ENCODE measurements around the gene SPATA13. TPM values are rescaled to one million over a fixed set of nuclear protein-coding genes. Genes with fewer than 3 reads are reported as not detected.

The SPATA13 gene
- total RNA-seq, 1 donor from 2014 or later = 11.8 TPM

DNA sequence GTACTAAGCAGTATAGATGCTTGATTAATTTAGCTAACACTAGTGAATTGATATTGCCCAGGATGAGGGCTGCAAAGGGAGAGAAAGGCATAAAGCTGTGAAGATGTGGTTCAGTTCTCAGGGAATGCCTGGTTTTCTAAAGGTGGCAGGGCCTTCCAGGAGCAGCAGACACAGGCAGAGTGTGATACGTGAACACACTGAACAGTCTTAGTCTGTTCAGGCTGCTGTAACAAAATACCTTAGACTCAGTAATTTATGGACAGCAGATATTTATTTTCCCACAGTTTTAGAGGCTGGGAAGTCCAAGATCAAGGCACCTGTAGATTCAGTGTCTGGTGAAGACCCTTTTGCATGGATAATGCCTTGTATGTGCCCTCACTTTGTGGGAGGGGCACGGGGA is 8.7 kb upstream of the SPATA13 start:
- no peak for ATAC-seq (ENCODE audit: low read depth)

DNA sequence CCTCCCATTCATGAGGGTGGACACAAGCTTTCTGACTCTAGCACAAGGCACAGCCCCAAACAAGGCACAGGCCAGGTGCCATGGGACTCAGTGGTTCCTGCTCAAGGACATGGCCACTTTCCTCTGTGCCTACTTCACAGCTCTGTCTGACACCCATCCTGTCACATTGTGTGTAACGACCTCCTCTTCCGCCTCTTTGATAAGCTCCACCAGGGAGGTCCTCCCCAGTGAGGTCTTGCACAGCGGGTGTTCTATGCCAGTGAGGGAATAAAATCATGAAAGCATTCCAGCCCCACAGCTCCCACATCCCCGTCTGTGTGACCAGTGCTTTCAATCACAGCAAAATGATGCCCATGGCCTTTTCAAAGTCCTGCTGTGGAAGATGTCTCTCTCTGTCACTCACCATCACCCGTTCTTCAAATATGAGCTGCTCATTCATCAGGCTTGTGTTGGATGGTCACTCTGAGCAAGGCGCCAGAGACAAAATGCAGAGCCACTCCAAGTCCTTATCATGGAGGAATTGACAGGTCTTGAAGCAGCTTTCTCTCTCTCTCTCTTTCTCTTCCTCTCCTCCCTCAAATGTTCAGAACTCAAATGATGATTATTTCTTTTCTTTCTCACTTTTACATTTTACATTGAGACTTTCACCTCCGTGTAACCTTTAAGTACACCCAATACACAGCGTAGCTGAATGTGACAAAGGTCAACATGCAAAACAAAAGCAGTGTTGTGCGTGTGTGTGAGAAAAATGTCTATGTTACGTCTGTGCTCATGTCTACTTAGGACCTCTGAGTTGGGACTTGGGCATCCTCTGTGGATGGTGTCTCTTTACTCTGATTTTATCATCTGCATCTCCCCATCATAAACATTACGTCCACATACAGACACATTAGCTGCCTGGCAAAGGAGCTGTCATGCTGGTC is 8.0 kb upstream of the SPATA13 start:
- no peak for DNase-seq
- Mint-ChIP-seq H3K27me3 (peaks cover 11% of the 10 kb centered on the region), H3K27ac (no peak overlapping the region), H3K4me3 (no peak overlapping the region), H3K36me3 (ENCODE audit: low read depth) (no peaks in the 10 kb centered on the region), H3K4me1 (no peaks in the 10 kb centered on the region), H3K9me3 (no peaks in the 10 kb centered on the region)
- TF ChIP-seq CTCF (IDR thresholded peaks at IDR 0.05) = no peak
- POLR2A ChIA-PET = no interaction called here
- intact Hi-C loops (cut with micrococcal nuclease) = no loop called here
- no peak for ATAC-seq (ENCODE audit: low read depth)
- CTCF ChIA-PET = no interaction called here

More for the DNA sequence above, 8.7 kb upstream of the SPATA13 start:
- Mint-ChIP-seq H3K27ac (no peak overlapping the region), H3K4me3 (no peak overlapping the region), H3K9me3 (no peaks in the 10 kb centered on the region), H3K36me3 (ENCODE audit: low read depth) (no peaks in the 10 kb centered on the region), H3K4me1 (no peaks in the 10 kb centered on the region), H3K27me3 (peaks cover 12% of the 10 kb centered on the region)
- intact Hi-C loops (cut with micrococcal nuclease) = no loop called here
- ChIA-PET POLR2A (no interaction called here), CTCF (no interaction called here)
- TF ChIP-seq CTCF (IDR thresholded peaks at IDR 0.05) = no peak
- no peak for DNase-seq

- Mint-ChIP-seq H3K27me3 (peaks cover 9% of the 10 kb centered on the region), H3K4me1 (no peaks in the 10 kb centered on the region), H3K4me3 (no peak overlapping the region), H3K36me3 (ENCODE audit: low read depth) (no peaks in the 10 kb centered on the region), H3K9me3 (no peaks in the 10 kb centered on the region), H3K27ac (no peak overlapping the region)
- ChIA-PET POLR2A (no interaction called here), CTCF (no interaction called here)
- intact Hi-C loops (cut with micrococcal nuclease) = no loop called here
- no peak for ATAC-seq (ENCODE audit: low read depth)
- TF ChIP-seq CTCF (IDR thresholded peaks at IDR 0.05) = no peak
- DNase-seq = no peak
Measured at GRCh38 chr13:24153347-24153746, 7.2 kb upstream of the SPATA13 start.

GRCh38 chr13:24153979-24154701 is 6.4 kb upstream of the SPATA13 start:
- no peak for ATAC-seq (ENCODE audit: low read depth)
- ChIA-PET CTCF (no interaction called here), POLR2A (no interaction called here)
- no peak for TF ChIP-seq CTCF (IDR thresholded peaks at IDR 0.05)
- Mint-ChIP-seq H3K4me1 (no peaks in the 10 kb centered on the region), H3K36me3 (ENCODE audit: low read depth) (no peaks in the 10 kb centered on the region), H3K27me3 (peaks cover 8% of the 10 kb centered on the region), H3K27ac (no peak overlapping the region), H3K4me3 (no peak overlapping the region), H3K9me3 (no peaks in the 10 kb centered on the region)
- no peak for DNase-seq
- intact Hi-C loops (cut with micrococcal nuclease) = no loop called here

GRCh38 chr13:24159357-24159756 is 1.2 kb upstream of the SPATA13 start:
- intact Hi-C loops (cut with micrococcal nuclease) = no loop called here
- no peak for TF ChIP-seq CTCF (IDR thresholded peaks at IDR 0.05)
- no peak overlapping the region for H3K4me3 Mint-ChIP-seq
- H3K27me3 Mint-ChIP-seq = peaks cover 11% of the 10 kb centered on the region
- POLR2A ChIA-PET = no interaction called here
- H3K27ac Mint-ChIP-seq = no peak overlapping the region
- DNase-seq (no peak), ATAC-seq (ENCODE audit: low read depth) (no peak)
- H3K4me1 Mint-ChIP-seq = peaks cover 18% of the 10 kb centered on the region
- H3K9me3 Mint-ChIP-seq = no peaks in the 10 kb centered on the region
- no peaks in the 10 kb centered on the region for H3K36me3 Mint-ChIP-seq (ENCODE audit: low read depth)
- CTCF ChIA-PET = no interaction called here

Measured in activated B cell treated with CpG ODN at 0.5 μM for 24 hours (primary cell).